Caco-2 (cell line): ENCODE measurements around the gene GLMP. TPM values are rescaled to one million over a fixed set of nuclear protein-coding genes. Genes with fewer than 3 reads are reported as not detected.

Source experiments
- BruUV-seq: library from RNA; stranded (reverse); fragments of 400-500 nt; replicated peaks from 2 replicates; lab custom pipeline; 2021; lab: Mats Ljungman, UMichigan
- CTCF ChIA-PET: fragments of 300-600 bp; sonication (Branson Sonifier 250); formaldehyde crosslinking; loops from one replicate; lab custom pipeline; 2022; ENCODE audit warnings: antibody characterized with exemption; lab: Charles Lee
- POLR2A ChIA-PET: fragments of 300-600 bp; sonication (Branson Sonifier 250); formaldehyde crosslinking; loops from one replicate; lab custom pipeline; 2022; ENCODE audit warnings: antibody characterized with exemption; lab: Charles Lee
- DNase-seq, 2 experiments: peaks; one replicate each; pipeline versions ENCODE4 v3.0.0 to v3.0.0-alpha.2; 2020 to 2022
- H3K27me3 ChIP-seq: replicated peaks from 2 replicates; pipeline ENCODE4 v1.6.0; 2011; ENCODE audit warnings: low read length; ENCODE audit not compliant: control insufficient read depth, insufficient read depth
- H3K36me3 ChIP-seq: 2 replicates; pipeline ENCODE4 v1.5.1; 2011; ENCODE audit warnings: low read length; ENCODE audit not compliant: control insufficient read depth, insufficient read depth
- H3K4me1 ChIP-seq: fragments of 250-450 bp; sonication (Bioruptor Pico); 2 replicates; pipeline ENCODE4 v1.5.1; 2020; ENCODE audit warnings: mild to moderate bottlenecking
- H3K4me3 ChIP-seq: 2 replicates; pipeline ENCODE4 v1.5.1; 2011; ENCODE audit warnings: low read depth, mild to moderate bottlenecking, control low read depth, low read length
- H3K9me3 ChIP-seq: fragments of 250-450 bp; sonication (Bioruptor Pico); 2 replicates; pipeline ENCODE4 v1.5.1; 2020; ENCODE audit warnings: mild to moderate bottlenecking, moderate library complexity
- H3K27ac Mint-ChIP-seq: one replicate; pipeline ENCODE4 v1.8.0; 2022; ENCODE audit warnings: mixed read lengths; ENCODE audit not compliant: unreplicated experiment
- H3K27me3 Mint-ChIP-seq: one replicate; pipeline ENCODE4 v1.8.0; 2022; ENCODE audit warnings: mixed read lengths; ENCODE audit not compliant: insufficient read depth, unreplicated experiment
- H3K36me3 Mint-ChIP-seq: one replicate; pipeline ENCODE4 v1.8.0; 2022; ENCODE audit warnings: mild to moderate bottlenecking, mixed read lengths; ENCODE audit not compliant: insufficient read depth, unreplicated experiment
- H3K4me1 Mint-ChIP-seq: one replicate; pipeline ENCODE4 v1.8.0; 2022; ENCODE audit warnings: low read depth, mixed read lengths; ENCODE audit not compliant: unreplicated experiment
- H3K4me3 Mint-ChIP-seq: one replicate; pipeline ENCODE4 v1.8.0; 2022; ENCODE audit warnings: mild to moderate bottlenecking, moderate library complexity, mixed read lengths; ENCODE audit not compliant: unreplicated experiment
- H3K9me3 Mint-ChIP-seq: one replicate; pipeline ENCODE4 v1.8.0; 2022; ENCODE audit warnings: mixed read lengths; ENCODE audit not compliant: unreplicated experiment
- CTCF ChIP-seq, 2 experiments: fragments of 200-600 bp in 1 of 2; IDR thresholded peaks; 1 replicate in 1 of 2; 2 replicates in 1 of 2; pipeline versions ENCODE4 v1.5.1 to v1.8.0; 2011 to 2022; ENCODE audit warnings: antibody characterized with exemption in 1 of 2, control low read depth in 1 of 2, inconsistent platforms in 1 of 2, low read depth in 1 of 2, low read length in 1 of 2, mild to moderate bottlenecking in 1 of 2, moderate library complexity in 1 of 2; ENCODE audit not compliant: insufficient read depth in 1 of 2, severe bottlenecking in 1 of 2, unreplicated experiment in 1 of 2
- intact Hi-C: fragments of 100-400 bp; cut with micrococcal nuclease; formaldehyde crosslinking; loops from one replicate; pipeline ENCODE4 v1.10.0; 2022; ENCODE audit not compliant: unreplicated experiment
- total RNA-seq: library from RNA; stranded (reverse); gene quantifications from 2 replicates; pipeline ENCODE4 v1.2.3, GENCODE V29; 2022

The GLMP gene
- total RNA-seq, 1 experiment from 2014 or later, result 63.9 TPM

- BruUV-seq, result no TSS peak
- CTCF ChIA-PET, result no interaction called here
- no peak for DNase-seq
- Mint-ChIP-seq H3K27ac (no peak overlapping the region), H3K27me3 (no peaks in the 10 kb centered on the region), H3K36me3 (peaks cover 98% of the 10 kb centered on the region), H3K4me1 (no peaks in the 10 kb centered on the region), H3K9me3 (no peaks in the 10 kb centered on the region), H3K4me3 (no peak overlapping the region)
- TF ChIP-seq CTCF (IDR thresholded peaks at IDR 0.05; ENCODE audit: insufficient read depth in 1 of 2, low read depth in 1 of 2, low read length in 1 of 2, severe bottlenecking in 1 of 2, unreplicated experiment in 1 of 2), result no peak
- POLR2A ChIA-PET, result no interaction called here
- peaks cover 3% of the 10 kb centered on the region for H3K36me3 ChIP-seq
- H3K9me3 ChIP-seq, result no peaks in the 10 kb centered on the region
- H3K4me3 ChIP-seq, result no peak overlapping the region
- H3K27me3 ChIP-seq, result no peaks in the 10 kb centered on the region
- H3K4me1 ChIP-seq, result no peaks in the 10 kb centered on the region
- intact Hi-C loops, result no loop called here
Observed at GRCh38 chr1:156320560-156320959, 25.1 kb upstream of the GLMP start.

- ChIA-PET POLR2A (interaction anchor here (0.5 kb wide), 1 partner anchor 43 kb away, joined by 3 read pairs; no protein-coding TSS in a partner anchor), CTCF (interaction anchor here (0.6 to 1.9 kb wide), 9 partner anchors 10 to 174 kb away, joined by 3 to 6 read pairs (median 5); partner anchors contain the start of genes PAQR6 and SMG5)
- Mint-ChIP-seq H3K27me3 (no peaks in the 10 kb centered on the region), H3K27ac (no peak overlapping the region), H3K4me1 (no peaks in the 10 kb centered on the region), H3K9me3 (no peaks in the 10 kb centered on the region), H3K36me3 (peaks cover 98% of the 10 kb centered on the region), H3K4me3 (no peak overlapping the region)
- no TSS peak for BruUV-seq
- intact Hi-C loops, result loop anchor here (1.0 to 5.0 kb wide), 2 partner anchors 35 to 172 kb away; partner anchors contain the start of gene TMEM79
- peak in 1 of 2 experiments; percentile 40 for DNase-seq
- peak; percentile 57 to 60 for TF ChIP-seq CTCF (IDR thresholded peaks at IDR 0.05; ENCODE audit: insufficient read depth in 1 of 2, low read depth in 1 of 2, low read length in 1 of 2, severe bottlenecking in 1 of 2, unreplicated experiment in 1 of 2)
- Histone ChIP-seq H3K4me3 (no peak overlapping the region), H3K36me3 (peaks cover 3% of the 10 kb centered on the region), H3K4me1 (no peaks in the 10 kb centered on the region), H3K9me3 (no peaks in the 10 kb centered on the region), H3K27me3 (no peaks in the 10 kb centered on the region)
Observed at GRCh38 chr1:156319664-156320063, 24.2 kb upstream of the GLMP start.

GRCh38 chr1:156316909-156317308 lies 21.4 kb upstream of the GLMP start:
- H3K9me3 ChIP-seq, result no peaks in the 10 kb centered on the region
- POLR2A ChIA-PET, result no interaction called here
- DNase-seq, result no peak
- Mint-ChIP-seq H3K36me3 (peaks cover 98% of the 10 kb centered on the region), H3K4me1 (no peaks in the 10 kb centered on the region), H3K27me3 (no peaks in the 10 kb centered on the region), H3K4me3 (no peak overlapping the region), H3K27ac (no peak overlapping the region), H3K9me3 (no peaks in the 10 kb centered on the region)
- peaks cover 3% of the 10 kb centered on the region for H3K36me3 ChIP-seq
- no TSS peak for BruUV-seq
- no peaks in the 10 kb centered on the region for H3K4me1 ChIP-seq
- TF ChIP-seq CTCF (IDR thresholded peaks at IDR 0.05; ENCODE audit: insufficient read depth in 1 of 2, low read depth in 1 of 2, low read length in 1 of 2, severe bottlenecking in 1 of 2, unreplicated experiment in 1 of 2), result no peak
- H3K4me3 ChIP-seq, result no peak overlapping the region
- intact Hi-C loops, result loop anchor here (5.0 kb wide), 1 partner anchor 170 kb away; no protein-coding TSS in a partner anchor
- H3K27me3 ChIP-seq, result no peaks in the 10 kb centered on the region
- CTCF ChIA-PET, result interaction anchor here (0.6 kb wide), 1 partner anchor 115 kb away, joined by 3 read pairs; no protein-coding TSS in a partner anchor
